Cortex of kidney (tissue), 1 donor: Measurements from ENCODE around the gene COL12A1.

ENCODE experiments used
- DNase-seq: peaks from one replicate; lab custom pipeline; 2025; lab: John Stamatoyannopoulos, UW

The COL12A1 gene

GRCh38 chr6:75142721-75143120 is 63.1 kb downstream of the COL12A1 start:
- no peak for DNase-seq

- no peak for DNase-seq
These were observed 70.0 kb downstream of the COL12A1 start for GRCh38 chr6:75135876-75136275.

GRCh38 chr6:75135450-75135849 is 70.4 kb downstream of the COL12A1 start:
- no peak for DNase-seq

- DNase-seq = no peak
These were observed 75.1 kb downstream of the COL12A1 start for GRCh38 chr6:75130784-75131183.

GRCh38 chr6:75128878-75129570 is 76.8 kb downstream of the COL12A1 start:
- DNase-seq = no peak

- DNase-seq = no peak
These were observed 79.3 kb downstream of the COL12A1 start for GRCh38 chr6:75126518-75126917.

- no peak for DNase-seq
These were observed 80.9 kb downstream of the COL12A1 start for GRCh38 chr6:75124983-75125382.

- no peak for DNase-seq
These were observed 81.8 kb downstream of the COL12A1 start for GRCh38 chr6:75124085-75124484.

- DNase-seq = no peak
These were observed 86.8 kb downstream of the COL12A1 start for GRCh38 chr6:75118925-75119515.

- no peak for DNase-seq
These were observed 88.2 kb downstream of the COL12A1 start for GRCh38 chr6:75117701-75118100.

- DNase-seq = no peak
These were observed 88.9 kb downstream of the COL12A1 start for GRCh38 chr6:75116946-75117345.

- DNase-seq = no peak
These were observed 90.4 kb downstream of the COL12A1 start for GRCh38 chr6:75115481-75115880.

GRCh38 chr6:75114806-75115205 is 91.0 kb downstream of the COL12A1 start:
- DNase-seq = no peak

GRCh38 chr6:75114195-75114594 is 91.7 kb downstream of the COL12A1 start:
- DNase-seq = no peak

- no peak for DNase-seq
These were observed 92.4 kb downstream of the COL12A1 start for GRCh38 chr6:75113446-75113845.

- DNase-seq = no peak
These were observed 96.1 kb downstream of the COL12A1 start for GRCh38 chr6:75109765-75110164.

GRCh38 chr6:75109022-75109421 is 96.8 kb downstream of the COL12A1 start:
- DNase-seq = no peak

- DNase-seq = no peak
These were observed 97.4 kb downstream of the COL12A1 start for GRCh38 chr6:75108333-75108974.

GRCh38 chr6:75107913-75108312 is 97.9 kb downstream of the COL12A1 start:
- no peak for DNase-seq

GRCh38 chr6:75106426-75106825 is 99.4 kb downstream of the COL12A1 start:
- no peak for DNase-seq

- no peak for DNase-seq
These were observed 102.4 kb downstream of the COL12A1 start for GRCh38 chr6:75103431-75103830.

GRCh38 chr6:75102301-75102700 is 103.6 kb downstream of the COL12A1 start:
- no peak for DNase-seq

- no peak for DNase-seq
These were observed 104.0 kb downstream of the COL12A1 start for GRCh38 chr6:75101896-75102295.
